KBM-7 (cell line): ENCODE results near the gene TEKTIP1.

Experiments
- DNase-seq: peaks from one replicate; pipeline ENCODE4 v3.0.0-alpha.2; 2015
- in situ Hi-C: fragments of 300-500 bp; cut with MboI; formaldehyde crosslinking; loops from 2 replicates; pipeline ENCODE4 v1.14.3; 2020; ENCODE audit warnings: low sequenced_read_pairs, low pct_unique_long_range_greater_than_20kb, mixed read lengths

Gene TEKTIP1

DNA sequence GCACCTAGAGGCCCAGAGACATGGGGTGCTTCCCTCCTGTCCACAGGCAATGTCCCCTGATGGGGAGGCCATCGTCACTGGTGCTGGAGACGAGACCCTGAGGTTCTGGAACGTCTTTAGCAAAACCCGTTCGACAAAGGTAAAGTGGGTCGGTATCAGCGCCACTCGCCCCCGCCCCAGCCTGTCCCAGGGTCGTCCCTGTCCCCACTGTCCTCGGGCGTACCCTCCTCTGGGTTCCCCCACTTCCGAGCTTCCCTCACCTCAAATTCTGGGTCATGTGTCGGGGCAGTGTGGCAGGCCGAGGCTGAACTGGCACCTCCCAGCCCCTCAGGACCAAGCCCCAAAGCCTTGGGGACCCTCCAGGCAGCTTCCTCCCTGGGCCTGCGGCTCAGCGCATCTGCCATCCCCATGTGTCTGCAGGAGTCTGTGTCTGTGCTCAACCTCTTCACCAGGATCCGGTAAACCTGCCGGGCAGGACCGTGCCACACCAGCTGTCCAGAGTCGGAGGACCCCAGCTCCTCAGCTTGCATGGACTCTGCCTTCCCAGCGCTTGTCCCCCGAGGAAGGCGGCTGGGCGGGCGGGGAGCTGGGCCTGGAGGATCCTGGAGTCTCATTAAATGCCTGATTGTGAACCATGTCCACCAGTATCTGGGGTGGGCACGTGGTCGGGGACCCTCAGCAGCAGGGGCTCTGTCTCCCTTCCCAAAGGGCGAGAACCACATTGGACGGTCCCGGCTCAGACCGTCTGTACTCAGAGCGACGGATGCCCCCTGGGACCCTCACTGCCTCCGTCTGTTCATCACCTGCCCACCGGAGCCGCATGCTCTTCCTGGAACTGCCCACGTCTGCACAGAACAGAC lies 4.4 kb upstream of the TEKTIP1 start:
- in situ Hi-C loops = no loop called here
- DNase-seq = no peak

DNA sequence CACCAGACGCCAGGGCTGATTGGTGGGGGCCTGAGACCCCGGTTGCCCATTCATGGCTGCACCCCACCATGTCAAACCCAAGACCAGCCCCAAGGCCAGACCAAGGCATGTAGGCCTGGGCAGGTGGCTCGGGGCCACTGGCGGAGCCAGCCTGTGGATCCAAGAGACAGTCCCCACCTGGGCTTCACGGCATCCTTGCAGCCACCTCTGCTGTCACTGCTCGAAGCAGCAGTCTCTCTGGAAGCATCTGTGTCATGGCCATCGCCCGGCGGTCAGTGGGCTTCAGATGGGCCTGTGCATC lies 3.8 kb upstream of the TEKTIP1 start:
- no peak for DNase-seq
- in situ Hi-C loops = no loop called here

DNA sequence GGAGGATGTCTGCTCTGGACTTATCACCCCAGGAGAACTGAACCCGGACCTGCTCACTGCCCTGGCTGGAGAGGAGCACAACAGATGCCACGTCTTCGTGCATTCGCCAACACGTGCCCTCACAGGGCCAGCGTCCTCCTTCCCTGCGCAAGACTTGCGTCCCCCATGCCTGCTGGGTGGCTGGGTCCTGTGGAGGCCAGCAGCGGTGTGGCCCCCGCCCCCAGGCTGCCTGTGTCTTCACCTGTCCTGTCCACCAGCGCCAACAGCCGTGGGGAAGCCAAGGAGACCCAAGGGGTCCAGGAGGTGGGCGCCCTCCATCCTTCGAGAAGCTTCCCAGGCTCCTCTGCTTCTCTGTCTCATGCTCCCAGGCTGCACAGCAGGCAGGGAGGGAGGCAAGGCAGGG lies 3.4 kb upstream of the TEKTIP1 start:
- in situ Hi-C loops = no loop called here
- no peak for DNase-seq

DNA sequence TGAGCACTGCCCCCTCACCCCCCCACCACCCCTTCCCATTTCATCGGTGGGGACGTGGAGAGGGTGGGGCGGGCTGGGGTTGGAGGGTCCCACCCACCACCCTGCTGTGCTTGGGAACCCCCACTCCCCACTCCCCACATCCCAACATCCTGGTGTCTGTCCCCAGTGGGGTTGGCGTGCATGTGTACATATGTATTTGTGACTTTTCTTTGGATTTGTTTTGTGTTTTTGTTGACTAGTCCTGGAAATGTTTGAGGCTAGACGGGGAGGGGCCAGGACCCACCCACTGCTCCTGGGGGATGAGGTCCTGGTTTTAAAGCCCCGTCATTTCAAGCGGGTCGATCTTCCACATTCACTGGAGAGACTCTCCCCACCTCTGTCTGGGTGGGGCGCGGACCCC lies 3.0 kb upstream of the TEKTIP1 start:
- in situ Hi-C loops = no loop called here

DNA sequence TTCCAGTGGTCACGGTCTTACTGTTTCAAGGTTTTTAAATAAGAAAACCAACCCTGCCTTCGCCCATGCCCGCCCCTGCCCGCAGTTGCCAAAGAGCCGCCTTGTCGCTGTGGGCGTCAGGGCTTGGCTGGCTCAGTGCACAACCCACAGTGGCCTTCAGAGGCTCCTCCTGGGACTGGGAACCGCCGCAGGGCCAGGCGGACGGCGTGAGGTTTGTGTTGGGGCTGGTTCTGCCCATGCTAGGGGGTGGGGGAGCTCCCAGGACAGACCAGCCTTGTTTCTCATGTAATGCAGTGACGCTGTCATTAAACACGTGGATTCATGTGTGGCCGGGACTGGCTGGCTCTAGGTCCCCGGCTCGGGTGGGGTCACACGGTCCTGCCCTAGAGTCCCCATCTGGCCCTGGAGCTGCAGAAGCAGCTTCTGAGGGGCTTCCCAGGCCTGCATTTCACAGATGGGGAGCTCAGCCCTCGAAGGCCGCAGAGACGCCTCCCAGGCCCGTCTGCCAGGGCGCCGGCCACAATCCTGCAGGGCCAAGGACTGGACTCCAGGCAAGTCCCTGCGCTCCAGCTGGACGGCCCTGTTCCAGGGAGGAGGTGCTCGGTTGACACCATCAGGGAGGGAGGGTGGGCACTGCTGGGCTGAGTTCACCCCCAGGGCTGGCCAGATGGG lies 2.4 kb upstream of the TEKTIP1 start:
- in situ Hi-C loops = no loop called here
- no peak for DNase-seq

More for the DNA sequence above, 3.0 kb upstream of the TEKTIP1 start:
- no peak for DNase-seq

DNA sequence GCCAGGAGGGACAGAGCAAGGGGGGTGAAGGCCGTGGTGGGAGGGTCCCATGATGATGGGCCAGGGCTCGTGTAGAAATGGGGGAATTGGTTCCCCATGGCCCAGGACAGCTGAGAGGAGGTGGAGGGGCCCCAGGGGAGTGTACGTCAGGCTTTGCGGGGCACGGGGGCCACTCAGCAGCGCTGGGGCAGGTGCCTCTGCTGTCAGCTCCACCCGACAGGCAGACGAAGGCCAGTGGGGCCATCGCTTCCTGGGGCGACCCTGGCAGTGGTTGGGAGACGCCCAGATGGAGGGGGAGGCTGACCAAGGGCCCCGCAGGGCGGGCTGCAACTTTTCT lies 1.9 kb upstream of the TEKTIP1 start:
- in situ Hi-C loops = no loop called here
- DNase-seq = no peak

DNA sequence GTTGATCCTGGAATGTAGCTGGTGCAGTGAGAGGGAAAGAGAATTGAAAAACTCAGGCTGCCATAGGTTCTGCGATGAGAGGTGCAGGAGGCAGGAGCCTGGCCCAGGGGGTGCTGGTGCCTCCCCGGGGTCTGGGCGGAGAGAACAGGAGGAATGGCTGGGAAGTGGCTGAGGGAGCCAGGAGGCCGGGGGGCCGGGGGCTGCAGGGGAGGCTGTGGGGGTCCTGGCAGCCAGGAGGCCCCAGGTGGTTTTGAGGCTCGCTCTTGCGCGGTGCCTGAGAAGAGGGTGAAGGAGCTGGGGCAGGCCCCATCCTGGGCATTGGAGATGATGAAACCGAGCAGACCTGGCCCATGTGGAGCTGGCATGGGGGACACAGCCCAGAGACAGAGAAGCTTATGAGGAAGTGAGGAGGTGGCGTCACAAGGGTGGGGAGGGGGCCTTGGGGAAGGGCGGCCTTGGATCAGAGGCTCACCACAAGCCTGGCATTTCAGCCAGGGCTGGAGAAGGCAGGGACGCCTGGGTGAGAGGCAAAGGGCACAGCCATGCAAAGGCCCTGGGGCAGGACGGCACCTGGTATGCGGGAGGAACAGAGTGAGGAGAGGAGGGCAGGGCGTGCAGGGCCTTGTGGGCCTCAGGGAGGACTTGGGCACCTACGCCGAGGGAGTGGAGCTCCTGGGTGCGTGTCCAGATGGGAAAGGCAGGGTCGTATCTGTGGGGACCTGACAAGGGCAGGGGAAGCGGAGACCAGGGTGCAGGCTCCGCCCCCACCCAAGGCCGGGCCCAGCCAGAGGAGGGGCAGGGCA lies 1.3 kb upstream of the TEKTIP1 start:
- in situ Hi-C loops = no loop called here
- no peak for DNase-seq

DNA sequence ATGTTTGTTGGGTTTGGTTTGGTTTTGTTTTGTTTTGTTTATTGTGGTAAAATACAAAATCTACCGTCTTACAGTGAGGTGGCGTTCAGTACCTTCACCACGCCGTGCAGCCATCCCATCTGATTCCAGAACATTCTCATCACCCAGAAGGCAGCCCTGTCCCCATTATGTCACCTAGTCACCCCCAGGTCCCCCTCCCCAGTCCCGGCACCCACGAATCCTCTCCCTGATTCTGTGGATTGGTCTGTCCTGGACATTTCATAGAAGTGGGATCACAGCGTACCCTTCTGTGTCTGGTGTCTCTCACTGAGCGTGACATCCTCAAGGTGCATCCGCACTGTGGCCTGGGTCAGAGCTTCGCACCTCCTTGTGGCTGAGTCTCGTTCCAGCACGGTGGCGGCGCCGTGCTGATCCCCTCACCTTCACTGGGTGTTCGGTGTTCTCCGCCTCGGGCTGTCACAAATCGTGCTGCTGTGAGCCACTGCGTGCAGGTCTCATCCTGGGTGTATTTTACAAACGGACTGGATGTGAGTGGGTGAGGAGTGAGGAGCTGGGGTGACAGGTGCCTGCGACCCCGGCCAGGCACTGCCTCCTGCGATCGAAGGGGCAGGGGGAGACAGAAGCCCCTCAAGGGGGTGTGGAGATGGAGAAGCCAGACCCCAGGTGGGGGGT lies 580 bp upstream of the TEKTIP1 start:
- in situ Hi-C loops = no loop called here
- no peak for DNase-seq

DNA sequence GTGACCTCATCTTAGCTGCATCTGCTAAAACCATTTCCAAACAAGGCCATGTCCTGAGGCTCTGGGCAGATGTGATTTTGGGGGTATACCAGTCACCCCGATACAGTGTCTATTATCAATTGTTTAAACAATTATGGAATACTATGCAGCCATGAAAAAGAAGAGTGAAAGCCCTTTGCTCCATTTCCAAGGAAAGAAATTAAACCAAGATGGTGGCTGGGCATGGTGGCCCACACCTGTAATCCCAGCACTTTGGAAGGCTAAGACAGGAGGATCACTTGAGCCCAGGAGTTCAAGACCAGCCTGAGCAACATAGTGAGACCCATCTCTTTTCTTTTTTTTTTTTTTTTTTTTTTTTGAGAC lies 763 bp downstream of the TEKTIP1 start:
- in situ Hi-C loops = no loop called here
- DNase-seq = no peak

DNA sequence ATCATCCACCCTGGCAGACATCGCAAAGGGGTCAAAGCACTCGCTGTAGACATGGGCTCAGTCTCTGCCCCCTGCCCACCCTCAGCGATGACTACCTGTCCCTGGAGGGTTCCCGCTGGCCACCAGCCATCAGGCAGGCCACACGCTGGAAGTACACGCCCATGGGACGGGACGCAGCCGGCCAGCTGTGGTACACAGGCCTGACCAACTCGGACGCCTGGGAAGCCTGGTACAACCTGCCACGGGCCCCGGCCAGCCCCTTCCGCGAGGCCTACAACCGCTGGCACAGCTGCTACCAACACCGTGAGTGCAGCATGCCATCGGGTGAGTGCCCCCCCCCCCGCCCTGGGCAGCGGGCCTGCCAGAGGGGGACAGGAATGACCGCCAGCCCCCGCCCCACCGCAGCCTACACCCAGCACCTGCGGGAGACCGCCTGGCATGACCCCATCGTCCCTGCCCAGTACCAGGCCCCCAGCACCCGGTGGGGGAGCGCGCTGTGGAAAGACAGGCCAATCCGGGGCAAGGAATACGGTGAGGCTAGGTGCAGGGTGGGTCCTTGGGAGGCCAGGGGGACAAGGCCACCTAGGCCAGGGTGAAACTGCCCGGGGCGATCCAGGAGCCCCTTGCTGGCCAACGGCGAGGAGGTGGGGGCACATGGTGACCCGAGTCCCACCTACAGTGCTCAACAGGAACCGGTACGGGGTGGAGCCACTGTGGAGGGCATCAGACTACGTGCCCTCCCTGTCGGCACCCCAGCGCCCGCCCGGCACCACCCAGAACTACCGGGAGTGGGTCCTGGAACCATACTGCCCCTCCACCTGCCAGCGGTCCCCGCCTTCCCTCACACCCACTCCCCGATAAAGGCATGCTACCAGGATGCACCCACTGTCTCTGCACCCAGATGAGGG lies 4.4 kb downstream of the TEKTIP1 start:
- DNase-seq = no peak
- in situ Hi-C loops = no loop called here

DNA sequence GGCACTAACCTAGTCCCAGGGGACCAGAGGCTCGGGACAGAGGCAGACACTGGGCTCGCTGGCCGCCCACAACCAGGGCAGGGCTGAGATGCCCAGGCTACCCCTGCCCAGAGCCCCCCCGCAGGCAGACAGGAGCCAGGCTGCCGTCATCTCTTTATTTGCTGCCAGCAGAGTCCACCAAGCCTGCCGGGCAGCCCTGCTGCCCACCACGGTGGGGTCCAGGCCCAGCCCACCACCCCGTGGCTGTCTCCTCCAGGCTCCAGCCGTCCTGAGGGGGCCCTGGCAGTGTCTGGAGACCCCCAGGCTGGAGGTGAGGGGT lies 5.0 kb downstream of the TEKTIP1 start:
- in situ Hi-C loops = no loop called here
- no peak for DNase-seq

DNA sequence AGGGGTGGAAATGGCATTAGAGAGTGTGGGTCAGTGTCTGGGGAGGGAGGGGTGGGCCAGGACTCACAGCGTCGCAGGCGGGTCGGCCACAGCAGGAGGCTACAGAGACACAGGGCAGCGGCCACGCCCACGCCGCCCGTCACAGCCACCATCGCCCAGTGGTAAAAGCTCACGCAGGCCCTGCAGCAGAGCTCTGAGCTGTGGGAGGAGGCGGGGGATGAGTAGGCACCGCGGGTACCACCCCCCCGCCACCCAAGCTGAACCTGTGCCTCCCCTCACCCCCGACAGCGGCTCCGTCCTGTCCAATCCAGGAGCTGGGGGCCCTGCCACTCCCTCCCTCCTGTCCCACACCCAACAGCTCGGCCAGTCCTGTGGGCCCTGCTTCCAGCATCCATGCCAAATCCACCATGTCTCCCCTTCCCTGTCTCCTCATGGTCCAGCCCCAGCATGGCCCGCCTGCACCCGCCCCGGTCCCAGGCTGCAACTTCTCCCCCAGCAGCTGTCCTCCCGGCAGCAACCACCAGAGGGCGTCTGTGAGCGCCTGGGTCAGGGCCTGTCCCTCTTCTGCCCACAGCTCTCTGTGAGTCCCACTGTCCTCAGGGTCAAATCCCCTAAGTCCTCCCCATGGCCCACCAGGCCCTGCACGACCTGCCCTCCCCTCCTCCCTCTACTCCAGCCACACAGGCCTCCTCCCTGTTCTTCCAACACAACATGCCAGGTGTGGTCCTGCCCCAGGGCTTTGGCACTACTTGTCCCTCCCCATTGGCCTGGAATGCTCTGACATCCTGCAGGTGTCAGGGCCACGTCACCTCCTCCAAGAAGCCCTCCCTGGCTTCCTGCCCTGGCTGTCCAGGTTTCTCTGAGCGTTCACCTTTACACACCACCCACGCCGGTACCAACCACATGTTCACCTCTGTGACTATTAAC lies 6.0 kb downstream of the TEKTIP1 start:
- peak; percentile 74 for DNase-seq

DNA sequence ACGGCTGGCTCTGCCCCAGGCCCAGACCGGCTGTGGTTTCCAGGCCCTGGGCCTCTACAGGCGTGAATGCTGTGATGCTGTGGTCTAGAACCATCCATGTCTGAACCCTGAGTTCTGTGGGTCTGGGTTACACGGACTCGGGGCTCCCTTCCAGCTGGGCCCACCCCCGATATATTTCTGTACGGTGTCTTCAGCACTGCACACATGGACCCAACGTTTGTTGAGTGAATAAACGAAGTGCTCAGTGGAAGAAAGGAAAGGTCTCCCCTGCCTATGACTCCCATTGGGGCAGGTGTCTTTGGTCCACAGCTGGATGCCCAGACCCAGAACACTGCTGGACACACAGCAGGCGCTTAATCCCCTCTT lies 6.7 kb downstream of the TEKTIP1 start:
- DNase-seq = no peak
- in situ Hi-C loops = no loop called here

More for the DNA sequence above, 6.0 kb downstream of the TEKTIP1 start:
- in situ Hi-C loops = no loop called here

DNA sequence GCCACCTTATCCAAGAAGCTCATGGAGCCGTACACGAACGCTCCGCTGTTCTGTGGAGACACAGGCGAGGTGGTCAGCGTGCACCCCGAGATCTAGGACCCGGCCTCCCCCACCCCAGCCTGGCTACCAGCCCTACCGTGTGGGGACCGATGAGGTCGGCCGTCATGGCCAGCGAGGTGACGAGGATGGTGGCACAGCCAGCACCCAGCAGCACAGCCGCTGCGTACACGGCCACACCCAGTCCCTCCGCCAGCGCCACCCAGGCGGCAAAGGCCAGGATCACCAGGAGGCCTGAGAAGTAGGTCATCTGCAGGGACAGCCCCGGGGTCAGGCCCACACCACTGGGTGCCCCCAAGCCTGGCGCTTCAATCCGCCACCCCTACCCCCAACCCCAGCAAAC lies 7.1 kb downstream of the TEKTIP1 start:
- DNase-seq = no peak
- in situ Hi-C loops = no loop called here

DNA sequence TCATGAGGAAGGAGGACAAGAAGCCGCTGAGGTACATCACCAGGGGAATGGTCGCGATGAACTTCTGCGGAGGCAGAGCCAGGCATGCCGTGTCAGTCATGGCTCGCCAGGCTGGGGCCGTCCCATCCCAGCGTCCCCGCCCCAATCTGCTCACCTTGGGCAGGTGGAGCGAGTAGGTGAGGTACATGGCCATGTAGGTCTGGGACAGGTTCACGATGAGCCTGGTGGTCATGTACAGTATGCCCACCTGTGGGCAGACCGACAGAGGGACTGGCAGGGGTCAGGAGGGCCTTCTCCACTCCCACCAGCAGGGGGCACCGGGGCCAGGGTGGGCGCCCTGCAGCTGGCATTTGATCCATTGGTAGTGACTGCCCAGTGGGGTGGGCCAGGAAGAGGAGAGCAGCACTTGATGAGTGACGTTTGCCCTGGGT lies 8.3 kb downstream of the TEKTIP1 start:
- no peak for DNase-seq
- in situ Hi-C loops = no loop called here

DNA sequence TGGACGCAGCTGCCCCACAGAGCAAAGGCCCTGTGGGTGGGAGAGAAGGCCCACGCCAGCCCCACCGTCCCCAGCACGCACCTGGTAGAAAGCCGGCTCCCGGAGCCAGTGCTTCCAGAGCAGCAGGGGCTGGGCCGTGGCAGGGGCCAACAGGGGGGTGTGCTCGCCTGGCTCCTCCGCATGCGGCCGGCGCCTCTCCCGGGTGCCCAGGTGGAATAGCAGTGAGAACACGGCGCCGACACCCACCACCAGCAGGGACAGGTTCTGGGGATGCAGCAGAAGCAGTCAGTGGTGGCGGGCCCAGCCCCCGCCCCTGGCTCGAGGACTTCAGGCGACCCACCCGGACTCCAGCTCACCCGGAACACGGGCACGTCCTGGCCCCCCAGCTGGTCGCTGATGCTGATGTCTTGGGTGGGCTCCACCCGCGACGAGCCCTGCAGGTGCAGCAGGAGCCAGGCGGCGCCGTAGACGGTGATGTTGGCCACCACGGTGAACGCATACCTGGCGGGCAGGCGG lies 8.9 kb downstream of the TEKTIP1 start:
- no peak for DNase-seq
- in situ Hi-C loops = no loop called here

DNA sequence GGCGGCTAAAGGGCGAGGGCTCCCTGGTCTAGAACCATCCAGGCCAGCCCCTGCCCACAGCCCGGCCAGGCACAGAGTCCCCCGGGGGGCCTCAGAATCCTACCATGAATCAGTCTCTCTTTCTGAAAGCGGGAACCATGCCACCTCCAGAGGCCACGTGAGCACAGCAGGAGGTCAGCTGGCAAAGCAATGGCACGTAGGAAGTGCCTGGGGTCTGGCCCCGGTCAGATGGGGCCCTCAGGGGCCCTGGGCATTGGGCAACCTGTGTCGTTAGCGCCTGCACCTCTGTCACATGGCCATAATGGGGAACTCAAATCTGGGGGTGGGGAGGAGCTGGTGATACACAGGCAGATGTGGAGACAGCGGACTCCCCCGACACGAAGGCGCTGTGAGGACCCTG lies 9.6 kb downstream of the TEKTIP1 start:
- DNase-seq = no peak
- in situ Hi-C loops = no loop called here

DNA sequence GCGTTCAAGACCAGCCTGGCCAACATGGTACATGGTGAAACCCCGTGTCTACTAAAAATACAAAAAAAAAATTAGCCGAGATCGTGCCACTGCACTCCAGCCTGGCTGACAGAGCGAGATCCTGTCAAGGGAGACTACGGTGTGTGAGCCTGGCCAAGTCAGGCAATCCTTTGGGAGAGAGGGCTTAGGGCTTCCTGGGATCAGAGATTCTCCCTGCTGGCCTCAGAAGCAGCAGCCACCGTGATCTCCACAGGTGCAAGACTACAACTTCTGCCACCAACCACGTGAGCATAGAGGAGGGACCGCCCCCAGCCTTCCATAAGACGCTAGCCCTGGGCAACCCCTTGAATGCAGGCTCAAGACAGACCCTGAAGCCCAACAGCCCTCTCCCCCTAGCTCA lies 10.8 kb downstream of the TEKTIP1 start:
- in situ Hi-C loops = no loop called here
- no peak for DNase-seq
